Stimulated activated CD4-positive, alpha-beta T cell treated with anti-CD3 and anti-CD28 coated beads, Interleukin-1b, Interleukin-23, amount 100 ng/mL, for 24 hours (primary cell): Measurements from ENCODE around the gene CLEC4A.
"Not testable (repeated sequence)": the region's sequence is repeated elsewhere in the genome, so short reads cannot be mapped to it uniquely, and the experiment has no call there.

Source experiments
- DNase-seq, 4 experiments: peaks; one replicate each; pipeline ENCODE4 v3.0.0-alpha.2; 2020; ENCODE audit warnings: low read depth in 4 of 4, low spot score in 1 of 4

The CLEC4A gene

DNA sequence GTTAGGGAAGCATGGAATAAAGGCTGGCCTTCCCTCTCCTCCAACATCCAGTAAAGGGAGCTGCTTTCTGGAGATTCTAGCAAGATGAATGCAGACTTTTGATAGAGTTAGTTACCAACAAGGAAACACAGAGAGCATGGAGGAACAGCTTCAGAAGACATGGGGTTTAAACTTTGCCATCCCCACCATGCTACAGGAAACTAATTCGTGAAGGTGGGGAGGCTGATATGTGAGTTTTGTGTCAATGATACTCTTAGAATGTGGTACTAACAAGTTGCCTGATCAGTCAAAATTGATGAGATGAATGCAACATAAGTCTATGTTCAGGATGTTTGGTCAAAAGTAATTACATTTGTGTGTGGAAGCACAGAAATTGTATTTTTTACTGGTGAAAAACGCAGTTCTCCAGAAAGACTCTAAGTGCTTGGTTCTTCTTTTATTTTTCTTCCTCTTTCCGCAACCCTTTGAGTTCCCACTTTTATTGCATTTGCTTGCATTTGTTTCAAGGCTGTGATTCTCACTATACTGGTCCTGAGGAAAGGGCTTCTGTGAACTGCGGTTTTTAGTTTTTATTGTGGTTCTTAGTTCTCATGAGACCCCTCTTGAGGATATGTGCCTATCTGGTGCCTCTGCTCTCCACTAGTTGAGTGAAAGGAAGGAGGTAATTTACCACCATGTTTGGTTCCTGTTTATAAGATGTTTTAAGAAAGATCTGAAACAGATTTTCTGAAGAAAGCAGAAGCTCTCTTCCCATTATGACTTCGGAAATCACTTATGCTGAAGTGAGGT lies at the start of gene CLEC4A:
CLEC4A (plus strand) TSS at position 494 of the 789 bp plus-strand sequence; CDS start at position 756, 262 bp downstream.
- no peak for DNase-seq

DNA sequence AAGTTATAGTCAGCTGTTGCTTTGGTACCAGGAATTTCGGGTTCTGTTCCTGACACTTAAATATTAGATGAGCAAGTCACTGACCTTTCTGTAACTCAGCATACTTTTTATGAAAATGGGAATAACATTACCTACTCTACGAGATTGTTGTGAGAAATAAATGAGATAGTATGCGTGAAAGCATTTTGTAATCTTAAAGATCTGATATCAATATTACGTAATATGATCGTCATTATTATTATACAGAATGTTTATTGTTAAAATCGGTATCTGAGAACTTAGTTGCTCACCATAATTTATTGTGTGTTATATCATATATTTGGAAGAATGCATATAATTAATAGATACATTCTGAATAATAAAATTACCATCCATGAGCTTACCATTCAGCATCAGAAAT lies 47.5 kb upstream of the CLEC4A start:
- DNase-seq, result no peak

DNA sequence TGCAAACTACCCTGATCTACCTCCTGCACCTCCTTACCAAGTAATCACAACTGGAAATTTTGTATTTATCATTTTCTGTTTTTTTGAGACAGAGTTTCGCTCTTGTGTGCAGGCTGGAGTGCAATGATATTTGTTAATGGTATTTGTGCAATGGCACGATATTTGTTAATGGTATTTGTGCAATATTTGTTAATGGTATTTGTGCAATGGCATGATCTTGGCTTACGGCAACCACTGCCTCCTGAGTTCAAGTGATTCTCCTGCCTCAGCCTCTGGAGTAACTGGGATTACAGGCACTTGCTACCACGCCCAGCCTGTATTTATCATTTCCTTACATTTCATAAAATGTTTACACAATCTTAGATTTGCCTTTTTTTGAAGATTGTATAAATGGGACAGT lies 47.1 kb upstream of the CLEC4A start:
- no peak for DNase-seq

DNA sequence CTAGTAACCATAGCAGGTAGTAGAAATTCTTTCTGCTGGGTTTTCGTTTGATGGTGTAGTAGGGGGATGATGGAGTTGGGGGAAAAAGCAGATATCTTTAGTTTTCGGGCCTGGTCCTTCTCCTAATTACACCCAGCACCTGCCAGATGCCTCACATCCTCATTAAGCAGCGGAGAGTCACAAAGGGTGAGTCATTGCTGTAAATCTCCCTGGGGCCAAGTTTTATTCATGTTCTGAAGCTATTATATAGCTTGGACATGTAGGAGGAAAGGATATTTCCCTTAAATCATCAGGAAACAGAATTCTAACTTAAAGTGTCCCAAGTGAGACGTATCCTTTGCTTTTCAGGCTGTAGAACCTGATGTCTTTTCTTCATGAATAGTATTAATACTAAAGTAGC lies 46.2 kb upstream of the CLEC4A start:
- no peak for DNase-seq

DNA sequence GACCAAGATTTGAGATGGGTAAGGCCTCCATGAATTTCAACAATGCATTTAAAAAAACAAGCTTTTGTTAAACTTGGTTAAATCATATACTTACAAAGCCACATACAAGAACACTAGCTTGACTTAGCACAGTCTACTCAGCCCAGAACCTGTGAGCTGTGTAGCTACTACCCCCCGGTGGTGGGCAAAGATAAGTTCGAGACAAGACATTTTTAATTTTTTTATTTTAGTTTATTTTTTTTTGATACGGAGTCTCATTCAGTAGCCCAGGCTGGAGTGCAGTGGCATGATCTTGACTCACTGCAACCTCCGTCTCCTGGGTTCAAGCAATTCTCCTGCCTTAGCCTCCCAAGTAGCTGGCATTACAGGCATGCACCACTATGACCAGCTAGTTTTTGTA lies 45.0 kb upstream of the CLEC4A start:
- peak in 3 of 4 experiments; percentile 15 to 34 (median 18) for DNase-seq

DNA sequence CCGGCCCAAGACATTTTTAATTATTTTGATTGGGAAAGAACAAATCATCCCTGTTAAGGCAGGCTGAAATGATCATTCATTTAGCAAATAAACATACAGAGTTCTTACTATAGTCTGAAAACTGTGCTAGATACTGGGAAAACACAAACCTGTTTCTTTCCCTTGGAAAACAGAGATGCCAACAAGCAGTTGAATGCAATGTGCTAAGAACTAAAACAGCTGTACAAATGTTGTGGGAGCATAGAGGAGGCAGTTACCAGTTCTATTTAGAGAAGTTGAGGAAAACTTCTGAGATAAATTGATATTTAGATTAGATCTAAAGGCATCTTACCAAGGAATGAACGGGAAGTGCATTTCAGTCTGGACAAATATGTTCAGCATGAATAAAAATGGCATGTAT lies 44.5 kb upstream of the CLEC4A start:
- no peak for DNase-seq

DNA sequence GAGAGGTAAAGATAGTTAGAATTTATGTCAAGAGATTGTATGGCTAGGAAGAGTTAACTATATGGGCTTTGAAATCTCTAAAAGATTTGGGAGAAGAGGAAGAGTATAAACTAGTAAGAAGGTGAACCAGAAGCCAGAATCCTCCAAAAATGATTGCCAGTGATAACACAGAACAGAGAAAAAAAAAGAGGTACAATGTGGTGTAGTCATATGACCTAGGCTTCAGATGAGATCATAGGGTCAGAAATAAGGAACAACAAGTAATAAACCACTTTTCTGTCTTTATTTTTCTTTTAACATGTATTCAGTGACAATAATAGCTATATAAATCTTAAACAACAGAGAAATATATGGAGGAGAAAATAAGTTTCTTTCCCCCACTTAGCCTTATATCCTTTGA lies 43.3 kb upstream of the CLEC4A start:
- no peak for DNase-seq

DNA sequence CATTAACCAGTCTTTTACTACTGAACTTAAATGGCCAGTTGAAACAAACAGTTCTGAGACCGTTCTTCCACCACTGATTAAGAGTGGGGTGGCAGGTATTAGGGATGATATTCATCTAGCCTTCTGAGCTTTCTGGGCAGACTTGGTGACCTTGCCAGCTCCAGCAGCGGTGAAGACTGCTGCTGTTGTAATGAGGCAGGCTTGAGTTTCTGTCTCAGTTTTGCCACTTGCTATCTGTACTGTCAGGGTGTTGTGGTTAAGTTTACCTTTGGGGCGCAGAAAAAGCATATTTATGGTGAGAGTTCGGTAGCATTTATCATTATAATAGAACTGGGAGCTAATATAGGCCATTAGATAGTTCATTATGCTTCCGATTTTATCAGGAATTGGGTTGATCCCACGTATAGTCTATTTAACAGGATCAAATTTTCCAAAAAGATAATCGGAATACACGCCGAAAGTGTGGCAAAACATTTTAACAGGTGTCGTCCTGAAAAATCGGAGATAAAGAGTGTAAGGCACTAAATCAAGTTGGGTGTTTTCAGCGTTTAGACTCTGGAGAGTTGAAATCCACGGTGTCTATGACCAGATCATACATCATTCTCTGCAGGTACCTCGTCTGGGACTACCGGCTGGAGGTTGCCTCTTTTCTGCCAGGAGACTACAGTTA lies 42.0 kb upstream of the CLEC4A start:
- DNase-seq, result no peak

DNA sequence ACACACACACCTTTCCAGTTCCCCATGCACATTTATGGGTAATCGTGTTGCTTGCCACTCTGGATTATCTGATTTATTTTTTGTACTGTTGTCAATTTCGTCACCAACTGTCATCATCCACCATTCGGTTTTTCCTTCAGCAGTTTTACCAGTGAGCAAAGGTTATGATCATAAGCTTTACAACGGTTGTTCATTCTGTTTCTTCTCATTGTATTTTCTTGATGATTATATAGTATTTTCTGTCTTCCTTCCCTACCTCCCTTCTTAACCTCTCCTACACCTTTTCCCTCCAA lies 40.7 kb upstream of the CLEC4A start:
- DNase-seq, result no peak

DNA sequence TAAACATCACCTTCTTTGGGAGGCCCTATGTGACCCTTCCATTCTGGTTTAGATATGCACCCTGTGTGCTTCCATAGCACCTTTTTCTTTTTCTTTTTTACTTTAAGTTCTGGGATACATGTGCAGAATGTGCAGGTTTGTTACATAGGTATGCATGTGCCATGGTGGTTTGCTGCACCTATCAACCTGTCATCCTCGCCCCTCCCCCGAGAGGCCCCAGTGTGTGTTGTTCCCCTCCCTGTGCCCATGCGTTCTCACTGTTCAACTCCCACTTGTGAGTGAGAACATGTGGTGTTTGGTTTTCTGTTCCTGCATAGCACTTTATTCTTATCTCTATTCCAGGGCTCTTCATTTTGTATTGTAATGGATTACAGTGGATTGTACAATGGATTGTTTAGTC lies 39.1 kb upstream of the CLEC4A start:
- DNase-seq, result peak in 2 of 4 experiments; percentile 16 to 32

DNA sequence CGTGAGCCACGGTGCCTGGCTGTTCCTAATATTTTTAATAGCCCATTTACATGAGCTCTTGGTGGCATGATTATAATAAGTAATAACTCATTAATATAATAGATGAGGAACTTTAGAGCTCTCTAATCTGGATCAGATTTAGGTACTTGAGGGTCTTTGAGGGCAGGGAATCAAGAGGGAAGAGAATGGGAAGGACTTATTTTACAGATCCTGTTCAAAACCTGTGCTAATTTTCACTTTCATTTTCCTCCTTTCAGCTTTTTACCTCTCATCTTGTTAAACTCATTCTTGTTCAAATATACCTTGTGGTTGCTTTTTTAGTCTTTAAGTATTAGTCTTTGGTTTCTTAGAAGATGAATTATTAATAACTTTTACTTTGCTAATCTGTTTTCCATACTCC lies 35.8 kb upstream of the CLEC4A start:
- no peak for DNase-seq

DNA sequence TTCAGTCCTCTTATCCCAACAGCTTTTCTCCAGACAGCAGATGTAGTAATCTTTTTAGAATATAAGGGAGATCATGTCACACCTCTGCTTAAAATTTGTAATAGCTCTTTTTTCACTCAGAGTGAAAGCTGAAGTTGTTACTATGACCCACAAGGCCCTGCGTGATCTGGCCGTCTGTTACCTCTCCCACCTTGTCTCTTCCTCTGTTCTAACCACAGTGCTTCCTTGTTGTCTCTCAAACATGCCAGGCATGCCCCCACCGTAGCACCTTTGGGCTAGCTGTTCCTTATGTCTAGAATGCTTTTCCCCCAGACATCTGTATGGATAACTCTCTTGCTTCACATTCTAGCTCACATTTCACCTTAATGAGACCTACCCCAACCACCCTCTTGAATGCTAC lies 34.8 kb upstream of the CLEC4A start:
- DNase-seq, result no peak

DNA sequence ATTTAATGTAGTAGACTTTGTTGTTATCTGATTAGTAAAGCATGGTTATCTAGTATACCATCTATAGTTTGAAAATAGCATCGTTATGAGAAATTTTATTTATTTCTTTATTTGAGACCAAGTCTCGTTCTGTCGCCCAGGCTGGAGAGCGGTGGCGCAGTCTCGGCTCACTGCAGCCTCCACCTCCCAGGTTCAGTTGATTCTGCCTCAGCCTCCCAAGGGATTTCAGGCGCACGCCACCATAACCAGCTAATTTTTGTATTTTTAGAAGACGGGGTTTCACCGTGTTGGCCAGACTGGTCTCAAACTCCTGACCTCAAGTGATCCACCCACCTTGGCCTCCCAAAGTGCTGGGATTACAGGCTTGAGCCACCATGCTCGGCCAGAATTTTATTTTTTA lies 34.1 kb upstream of the CLEC4A start:
- DNase-seq, result not testable (repeated sequence)

DNA sequence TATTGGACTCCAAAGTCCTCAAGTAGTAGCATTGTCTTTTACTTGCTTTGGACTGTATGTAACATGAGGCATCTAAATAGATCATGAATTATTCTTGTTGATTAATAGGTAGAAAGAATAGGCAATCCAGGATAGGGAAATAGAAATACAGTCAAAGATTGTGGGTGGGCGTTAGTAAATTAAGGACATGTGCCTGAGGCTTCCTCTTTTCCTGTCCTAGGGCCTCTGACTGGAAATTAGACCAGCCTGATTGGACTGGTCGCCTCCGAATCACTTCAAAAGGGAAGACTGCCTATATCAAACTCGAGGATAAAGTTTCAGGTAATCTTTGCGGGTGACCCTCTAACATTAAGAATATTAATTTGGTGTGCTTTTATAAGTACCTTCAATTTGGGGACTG lies 33.7 kb upstream of the CLEC4A start:
- no peak for DNase-seq

DNA sequence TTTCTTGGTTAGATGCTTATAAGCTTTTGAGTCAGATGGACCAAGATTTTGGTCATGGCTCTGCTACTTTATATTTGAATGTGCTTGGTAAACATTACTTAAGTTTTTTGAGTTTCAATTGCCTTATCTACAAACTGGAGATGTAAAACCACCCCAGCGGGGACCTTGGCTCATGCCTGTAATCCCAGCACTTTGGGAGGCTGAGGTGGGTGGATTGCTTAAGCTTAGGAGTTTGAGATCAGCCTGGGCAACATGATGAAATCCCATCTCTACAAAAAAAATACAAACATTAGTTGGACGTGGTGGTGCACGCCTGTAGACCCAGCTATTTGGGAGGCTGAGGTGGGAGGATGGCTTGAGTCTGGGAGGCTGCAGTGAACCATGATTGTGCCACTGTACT lies 30.1 kb upstream of the CLEC4A start:
- no peak for DNase-seq

DNA sequence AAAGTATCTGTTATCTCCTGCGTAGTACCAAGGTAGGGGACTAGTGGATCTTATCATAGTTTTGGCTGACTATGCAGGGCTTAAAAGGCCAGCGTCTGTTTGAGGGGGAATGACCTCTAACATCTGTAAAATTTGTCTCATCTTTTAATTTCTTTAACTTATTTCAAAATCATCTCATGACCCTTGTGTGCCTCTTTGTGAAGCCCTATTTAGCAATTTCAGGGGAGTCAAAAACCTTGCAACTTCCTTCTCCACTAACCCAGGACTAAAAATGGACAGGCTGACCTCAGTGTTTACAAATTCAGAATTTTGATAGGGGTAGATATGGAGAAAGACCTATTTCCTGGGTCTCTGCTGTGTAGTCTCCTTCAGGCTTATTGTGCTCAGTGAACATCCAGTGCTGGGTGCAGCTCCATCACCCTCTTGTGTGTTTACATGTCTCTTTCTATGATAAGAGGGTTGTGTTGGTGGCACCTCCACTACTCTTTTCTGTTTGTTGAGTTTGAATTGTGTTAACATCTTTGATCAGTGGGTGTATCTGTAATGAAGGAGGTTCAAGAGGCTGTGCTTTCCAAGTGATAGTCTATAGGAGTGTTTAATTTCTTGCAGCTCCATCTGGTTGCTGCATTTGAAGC lies 27.0 kb upstream of the CLEC4A start:
- DNase-seq, result no peak

DNA sequence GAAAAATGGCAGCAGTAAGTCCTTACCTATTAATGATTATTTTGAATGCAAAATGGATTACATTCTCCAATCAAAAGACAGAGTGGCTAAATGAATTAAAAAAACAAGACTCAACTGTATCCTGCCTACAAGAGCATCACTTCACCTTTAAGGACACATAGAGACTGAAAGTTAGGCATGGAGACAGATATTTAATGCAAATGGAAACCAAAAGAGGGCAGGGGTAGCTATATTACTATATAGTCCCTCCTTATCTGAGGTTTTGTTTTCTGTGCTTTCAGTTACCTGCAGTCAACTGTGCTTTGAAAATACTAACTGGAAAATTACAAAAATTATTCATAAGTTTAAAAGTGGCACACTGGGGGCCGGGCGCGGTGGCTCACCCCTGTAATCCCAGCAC lies 24.2 kb upstream of the CLEC4A start:
- DNase-seq, result no peak

DNA sequence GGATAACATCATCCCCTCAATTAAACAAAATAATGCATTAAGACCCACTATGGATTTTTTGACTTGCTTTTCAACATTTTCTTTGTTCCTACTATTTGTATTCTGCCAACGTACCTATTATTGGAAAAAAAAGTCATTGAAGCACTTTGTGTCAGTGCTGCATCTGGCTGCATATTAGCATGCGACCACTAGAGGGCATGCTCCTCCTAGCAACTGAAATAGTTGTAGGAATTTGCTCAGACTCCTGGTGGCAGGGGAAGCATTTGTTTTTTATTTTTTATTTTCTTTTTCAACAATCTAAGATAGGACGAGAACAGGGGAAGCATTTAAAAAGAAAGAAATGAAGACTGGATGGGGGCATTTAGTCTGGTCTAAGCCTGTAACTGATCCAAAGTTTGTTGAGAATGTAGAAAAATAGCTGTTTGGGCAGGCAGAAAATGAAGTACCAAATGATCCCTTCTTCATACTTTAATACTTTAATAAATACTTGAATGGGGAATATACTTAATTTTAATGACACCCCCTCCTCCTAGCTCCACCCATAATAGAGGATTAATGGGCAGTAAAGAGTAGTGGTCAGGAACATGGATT lies 14.5 kb upstream of the CLEC4A start:
- DNase-seq, result peak; percentile 49 to 60 (median 56)

DNA sequence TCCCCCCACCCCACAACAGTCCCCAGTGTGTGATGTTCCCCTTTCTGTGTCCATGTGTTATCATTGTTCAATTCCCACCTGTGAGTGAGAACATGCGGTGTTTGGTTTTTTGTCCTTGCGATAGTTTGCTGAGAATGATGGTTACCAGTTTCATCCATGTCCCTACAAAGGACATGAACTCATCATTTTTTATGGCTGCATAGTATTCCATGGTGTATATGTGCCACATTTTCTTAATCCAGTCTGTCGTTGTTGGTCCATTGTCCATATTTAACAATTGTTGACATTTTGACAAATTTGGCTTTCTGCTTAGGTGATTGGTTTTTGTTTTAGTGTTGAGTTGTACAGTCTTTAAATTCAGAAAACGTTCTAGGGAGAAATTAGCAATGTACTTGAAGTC lies 10.3 kb upstream of the CLEC4A start:
- DNase-seq, result not testable (repeated sequence)

DNA sequence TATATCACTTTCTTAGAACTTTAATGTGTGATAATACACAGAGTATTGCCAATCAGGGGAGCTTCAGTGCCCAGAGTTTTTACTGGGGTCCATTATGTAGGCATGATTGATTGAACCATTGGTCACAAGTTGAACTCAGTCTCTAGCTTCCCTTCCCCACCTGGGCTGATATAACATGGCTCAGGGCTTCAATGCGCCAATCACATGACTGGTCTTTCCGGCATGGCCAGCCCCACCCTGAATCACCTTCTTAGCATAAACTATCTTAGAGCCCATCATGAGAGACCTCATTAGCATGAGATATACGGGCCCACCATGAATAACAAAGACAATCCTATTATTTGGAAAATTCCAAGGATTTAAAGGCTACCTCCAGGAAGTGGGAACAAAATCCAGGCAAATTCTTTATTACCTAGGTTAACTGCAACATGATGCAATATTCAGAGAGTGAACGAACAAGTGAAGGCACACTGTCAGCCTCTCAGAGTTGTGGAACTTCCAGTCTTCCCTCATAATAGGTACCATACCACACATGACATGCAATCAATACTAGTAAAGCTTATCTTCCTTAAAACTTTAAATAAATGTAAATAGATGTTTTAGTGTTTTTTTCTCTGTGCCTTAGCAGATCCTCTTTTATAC lies 3.2 kb upstream of the CLEC4A start:
- no peak for DNase-seq

DNA sequence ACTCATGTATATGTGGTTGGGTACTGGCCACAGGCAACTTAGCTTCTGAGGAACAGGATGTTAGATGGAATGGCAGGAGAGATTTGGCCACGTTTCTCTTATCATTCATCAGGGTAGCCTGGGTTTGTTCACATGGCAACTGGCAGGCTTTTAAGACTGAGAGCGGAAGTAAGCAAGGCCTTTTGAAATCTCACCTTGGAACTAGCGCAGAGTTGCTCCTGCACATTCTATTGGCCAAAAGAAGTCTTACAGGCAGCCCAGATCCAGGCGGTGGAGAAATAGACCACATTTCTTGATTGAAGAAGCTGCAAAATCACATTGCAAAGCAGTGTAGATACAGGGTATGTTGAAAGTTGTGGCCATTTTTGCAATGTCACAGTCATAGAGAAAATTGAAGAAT lies 3.7 kb downstream of the CLEC4A start:
- DNase-seq, result no peak
